ENCODE data around the gene PSMD12. TPM values are rescaled to one million over a fixed set of nuclear protein-coding genes. Genes with fewer than 3 reads are reported as not detected.

PSMD12 gene
- total and polyA plus RNA-seq, 9 of the 15 experiments (the other 6 are each of a cell fraction or from before 2014, with no cell fraction given) = 36.6 to 150 (median 65.5) TPM

DNA sequence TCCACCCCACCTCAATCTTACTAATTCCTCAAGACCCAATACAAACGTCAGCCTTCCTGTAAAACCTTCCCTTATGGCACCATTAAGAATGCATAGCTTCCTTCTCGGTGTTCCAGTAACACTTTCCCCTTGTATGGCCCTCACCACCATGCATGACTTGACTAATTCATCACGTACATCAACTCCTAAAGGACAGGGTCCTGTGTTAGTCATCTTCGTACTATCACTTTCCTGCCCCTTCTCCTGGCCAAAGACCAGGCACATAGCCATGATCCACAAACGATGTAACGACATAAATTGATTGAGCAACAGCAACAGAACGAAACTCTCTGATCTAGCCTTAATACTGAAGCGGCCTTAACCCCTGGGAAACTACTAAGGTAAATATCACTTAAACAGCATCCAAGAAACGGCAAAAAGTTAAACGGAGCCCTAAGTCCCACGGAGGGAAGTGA lies 612 bp downstream of the PSMD12 start (continued):
- TF ChIP-seq, protein P1, sequence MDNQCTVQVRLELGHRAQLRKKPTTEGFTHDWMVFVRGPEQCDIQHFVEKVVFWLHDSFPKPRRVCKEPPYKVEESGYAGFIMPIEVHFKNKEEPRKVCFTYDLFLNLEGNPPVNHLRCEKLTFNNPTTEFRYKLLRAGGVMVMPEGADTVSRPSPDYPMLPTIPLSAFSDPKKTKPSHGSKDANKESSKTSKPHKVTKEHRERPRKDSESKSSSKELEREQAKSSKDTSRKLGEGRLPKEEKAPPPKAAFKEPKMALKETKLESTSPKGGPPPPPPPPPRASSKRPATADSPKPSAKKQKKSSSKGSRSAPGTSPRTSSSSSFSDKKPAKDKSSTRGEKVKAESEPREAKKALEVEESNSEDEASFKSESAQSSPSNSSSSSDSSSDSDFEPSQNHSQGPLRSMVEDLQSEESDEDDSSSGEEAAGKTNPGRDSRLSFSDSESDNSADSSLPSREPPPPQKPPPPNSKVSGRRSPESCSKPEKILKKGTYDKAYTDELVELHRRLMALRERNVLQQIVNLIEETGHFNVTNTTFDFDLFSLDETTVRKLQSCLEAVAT (IDR thresholded peaks at IDR 0.05) = no peak
- TF ChIP-seq TAF9B (IDR thresholded peaks at IDR 0.05; ENCODE audit: partially characterized antibody) (no peak), MAFF (IDR thresholded peaks at IDR 0.05; ENCODE audit: low read length) (peak; percentile 27; the same call in 1 of the 2 replicates), DPF2 (IDR thresholded peaks at IDR 0.05) (peak; percentile 61), STAT5A (IDR thresholded peaks at IDR 0.05; ENCODE audit: borderline replicate concordance, low read length) (0 out of 2 replicates have a peak, but pooled peaks have one; percentile 1), ARNT (IDR thresholded peaks at IDR 0.05) (peak in 1 of 2 experiments; percentile 46; a peak in 2 of 4 replicates), MAFK (IDR thresholded peaks at IDR 0.05; ENCODE audit: low read length) (0 out of 2 replicates have a peak, but pooled peaks have one; percentile 17), ARID3A (IDR thresholded peaks at IDR 0.05; ENCODE audit: borderline replicate concordance, low read depth, low read length) (no peak), ZNF24 (IDR thresholded peaks at IDR 0.05) (no peak), NFE2 (IDR thresholded peaks at IDR 0.05; ENCODE audit: low read depth) (peak; percentile 70), ZBTB8A (IDR thresholded peaks at IDR 0.05; ENCODE audit: partially characterized antibody) (no peak), CEBPG (CRISPR knock-in tag; IDR thresholded peaks at IDR 0.05) (no peak; the same call in 1 of the 2 replicates), CEBPG (tag; conservative IDR thresholded peaks at IDR 0.05 in 1 of 2, IDR thresholded peaks at IDR 0.05 in 1 of 2) (peak; percentile 40 to 74; a peak in 2 of 4 replicates), CEBPB (tag; IDR thresholded peaks at IDR 0.05) (peak; percentile 83), POLR3G (IDR thresholded peaks at IDR 0.05; ENCODE audit: extremely low read depth, insufficient read length, insufficient replicate concordance) (no peak), TBP (optimal IDR thresholded peaks at IDR 0.05; ENCODE audit: low read depth, low read length) (peak; percentile 44), ZNF766 (CRISPR knock-in tag; conservative IDR thresholded peaks at IDR 0.05) (no peak), ZEB2 (IDR thresholded peaks at IDR 0.05) (no peak), PHF20 (IDR thresholded peaks at IDR 0.05; ENCODE audit: partially characterized antibody) (no peak), ZNF717 (CRISPR knock-in tag; IDR thresholded peaks at IDR 0.05) (no peak), EHMT2 (IDR thresholded peaks at IDR 0.05) (0 out of 2 replicates have a peak, but pooled peaks have one; percentile 28), FOXJ3 (CRISPR knock-in tag; IDR thresholded peaks at IDR 0.05) (no peak), UBTF (IDR thresholded peaks at IDR 0.05; ENCODE audit: borderline replicate concordance in 1 of 2, low read depth in 2 of 2, low read length in 2 of 2) (peak in 1 of 2 experiments; percentile 49; a peak in 1 of 4 replicates), MAFG (tag; conservative IDR thresholded peaks at IDR 0.05) (peak; percentile 65), JUND (IDR thresholded peaks at IDR 0.05; ENCODE audit: borderline replicate concordance, low read depth, low read length) (peak; percentile 8; the same call in 1 of the 2 replicates), JUND (tag; IDR thresholded peaks at IDR 0.05; ENCODE audit: borderline replicate concordance, low read depth, low read length) (no peak), ZNF316 (IDR thresholded peaks at IDR 0.05) (peak; percentile 72), C11orf30 (IDR thresholded peaks at IDR 0.05; ENCODE audit: low read depth) (peak; percentile 54)

Data from K562 (cell line).